KG1 (cell line): ENCODE data around the gene RAPGEF2.
"Not testable (repeated sequence)": the region's sequence is repeated elsewhere in the genome, so short reads cannot be mapped to it uniquely, and the experiment has no call there.

ENCODE experiments used
- DNase-seq: peaks from one replicate; lab custom pipeline; 2025; lab: John Stamatoyannopoulos, UW

Gene RAPGEF2

GRCh38 chr4:159281771-159282170, 178.9 kb downstream of the RAPGEF2 start:
- DNase-seq = no peak

GRCh38 chr4:159282329-159282728, 179.4 kb downstream of the RAPGEF2 start:
- DNase-seq = no peak

- DNase-seq = no peak
Measured at GRCh38 chr4:159282944-159283343, 180.1 kb downstream of the RAPGEF2 start.

GRCh38 chr4:159283696-159284095, 180.8 kb downstream of the RAPGEF2 start:
- no peak for DNase-seq

- DNase-seq = no peak
Measured at GRCh38 chr4:159284113-159284512, 181.2 kb downstream of the RAPGEF2 start.

- no peak for DNase-seq
Measured at GRCh38 chr4:159284733-159285132, 181.9 kb downstream of the RAPGEF2 start.

- DNase-seq = no peak
Measured at GRCh38 chr4:159287767-159288166, 184.9 kb downstream of the RAPGEF2 start.

GRCh38 chr4:159289682-159290081, 186.8 kb downstream of the RAPGEF2 start:
- DNase-seq = no peak

GRCh38 chr4:159290321-159291030, 187.6 kb downstream of the RAPGEF2 start:
- no peak for DNase-seq

- no peak for DNase-seq
Measured at GRCh38 chr4:159291176-159291575, 188.3 kb downstream of the RAPGEF2 start.

- no peak for DNase-seq
Measured at GRCh38 chr4:159292137-159292896, 189.4 kb downstream of the RAPGEF2 start.

GRCh38 chr4:159293811-159294515, 191.1 kb downstream of the RAPGEF2 start:
- DNase-seq = no peak

GRCh38 chr4:159296061-159296460, 193.2 kb downstream of the RAPGEF2 start:
- no peak for DNase-seq

- DNase-seq = no peak
Measured at GRCh38 chr4:159297091-159297490, 194.2 kb downstream of the RAPGEF2 start.

GRCh38 chr4:159298502-159298901, 195.6 kb downstream of the RAPGEF2 start:
- DNase-seq = no peak

- DNase-seq = no peak
Measured at GRCh38 chr4:159303435-159303834, 200.6 kb downstream of the RAPGEF2 start.

- DNase-seq = no peak
Measured at GRCh38 chr4:159305129-159305528, 202.2 kb downstream of the RAPGEF2 start.

- no peak for DNase-seq
Measured at GRCh38 chr4:159307929-159308328, 205.1 kb downstream of the RAPGEF2 start.

- no peak for DNase-seq
Measured at GRCh38 chr4:159308566-159309340, 205.9 kb downstream of the RAPGEF2 start.

GRCh38 chr4:159312236-159312635, 209.4 kb downstream of the RAPGEF2 start:
- no peak for DNase-seq

- DNase-seq = not testable (repeated sequence)
Measured at GRCh38 chr4:159315879-159316278, 213.0 kb downstream of the RAPGEF2 start.

GRCh38 chr4:159317203-159317602, 214.3 kb downstream of the RAPGEF2 start:
- no peak for DNase-seq
